Endothelial cell of umbilical vein (primary cell): Measurements from ENCODE around the gene GNAS.

Experiments used
- EZH2 ChIP-seq: IDR thresholded peaks from 2 replicates; pipeline ENCODE4 v1.6.1; 2012; ENCODE audit warnings: borderline replicate concordance, low read depth, mild to moderate bottlenecking, moderate library complexity, low read length, inconsistent platforms; ENCODE audit not compliant: severe bottlenecking
- JUN ChIP-seq: IDR thresholded peaks from 2 replicates; pipeline ENCODE4 v1.6.1; 2011; ENCODE audit warnings: borderline replicate concordance, low read depth; ENCODE audit not compliant: insufficient read length, insufficient read depth
- MYC ChIP-seq: IDR thresholded peaks from one replicate; pipeline ENCODE4 v1.6.1; 2011; ENCODE audit warnings: mild to moderate bottlenecking, low read depth, low read length
- POLR2A ChIP-seq: IDR thresholded peaks from 2 replicates; pipeline ENCODE4 v1.6.1; 2012; ENCODE audit warnings: low read depth, mild to moderate bottlenecking, control low read depth, low read length
- POLR2AphosphoS5 ChIP-seq: IDR thresholded peaks from 2 replicates; pipeline ENCODE4 v1.6.1; 2012; ENCODE audit warnings: low read depth, mild to moderate bottlenecking, control low read depth, low read length, moderate library complexity; ENCODE audit not compliant: insufficient read depth
- TF ChIP-seq, protein P1 (sequence below): IDR thresholded peaks from 2 replicates; pipeline ENCODE4 v1.6.1; 2011; ENCODE audit not compliant: insufficient read depth, insufficient read length
- TF ChIP-seq, protein P2 (sequence below), 2 donors: IDR thresholded peaks; 1 replicate in 1 of 2; 2 replicates in 1 of 2; pipeline ENCODE4 v1.5.1; 2011; ENCODE audit warnings: low read length in 2 of 2, mild to moderate bottlenecking in 2 of 2, moderate library complexity in 2 of 2, control low read depth in 1 of 2, inconsistent platforms in 1 of 2, low read depth in 1 of 2; ENCODE audit not compliant: insufficient read depth in 1 of 2; ENCODE audit errors: extremely low read depth in 1 of 2

DNA sequence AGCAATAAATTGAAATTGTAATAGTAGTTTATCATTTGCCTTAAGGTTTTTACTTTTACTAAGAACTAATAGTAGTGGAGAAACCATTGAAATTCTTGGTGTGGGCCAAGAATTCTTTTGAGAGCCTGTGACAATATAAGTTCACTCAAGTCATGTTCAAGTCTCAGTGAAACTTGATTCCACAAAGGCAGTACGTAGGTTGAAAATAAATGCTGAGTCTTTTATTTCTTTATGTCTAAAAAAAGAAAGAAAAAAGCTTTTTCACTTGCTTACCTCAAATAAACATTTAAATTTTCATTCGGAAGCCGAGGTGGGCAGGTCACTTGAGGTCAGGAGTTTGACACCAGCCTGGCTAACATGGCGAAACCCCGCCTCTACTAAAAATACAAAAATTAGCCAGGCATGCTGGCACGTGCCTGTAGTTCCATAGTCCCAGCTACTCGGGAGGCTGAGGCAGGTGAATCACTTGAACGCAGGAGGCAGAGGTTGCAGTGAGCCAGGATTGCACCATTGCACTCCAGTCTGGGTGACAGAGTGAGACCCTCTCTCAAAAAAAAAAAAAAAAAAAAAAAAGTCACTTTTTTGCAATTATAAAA, 70.7 kb downstream of the GNAS start:
- TF ChIP-seq, protein P1, sequence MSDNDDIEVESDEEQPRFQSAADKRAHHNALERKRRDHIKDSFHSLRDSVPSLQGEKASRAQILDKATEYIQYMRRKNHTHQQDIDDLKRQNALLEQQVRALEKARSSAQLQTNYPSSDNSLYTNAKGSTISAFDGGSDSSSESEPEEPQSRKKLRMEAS, result no peak
- TF ChIP-seq, protein P2, sequence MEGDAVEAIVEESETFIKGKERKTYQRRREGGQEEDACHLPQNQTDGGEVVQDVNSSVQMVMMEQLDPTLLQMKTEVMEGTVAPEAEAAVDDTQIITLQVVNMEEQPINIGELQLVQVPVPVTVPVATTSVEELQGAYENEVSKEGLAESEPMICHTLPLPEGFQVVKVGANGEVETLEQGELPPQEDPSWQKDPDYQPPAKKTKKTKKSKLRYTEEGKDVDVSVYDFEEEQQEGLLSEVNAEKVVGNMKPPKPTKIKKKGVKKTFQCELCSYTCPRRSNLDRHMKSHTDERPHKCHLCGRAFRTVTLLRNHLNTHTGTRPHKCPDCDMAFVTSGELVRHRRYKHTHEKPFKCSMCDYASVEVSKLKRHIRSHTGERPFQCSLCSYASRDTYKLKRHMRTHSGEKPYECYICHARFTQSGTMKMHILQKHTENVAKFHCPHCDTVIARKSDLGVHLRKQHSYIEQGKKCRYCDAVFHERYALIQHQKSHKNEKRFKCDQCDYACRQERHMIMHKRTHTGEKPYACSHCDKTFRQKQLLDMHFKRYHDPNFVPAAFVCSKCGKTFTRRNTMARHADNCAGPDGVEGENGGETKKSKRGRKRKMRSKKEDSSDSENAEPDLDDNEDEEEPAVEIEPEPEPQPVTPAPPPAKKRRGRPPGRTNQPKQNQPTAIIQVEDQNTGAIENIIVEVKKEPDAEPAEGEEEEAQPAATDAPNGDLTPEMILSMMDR (IDR thresholded peaks at IDR 0.05; ENCODE audit: extremely low read depth in 1 of 2, insufficient read depth in 1 of 2, low read depth in 1 of 2, low read length in 2 of 2), result no peak
- TF ChIP-seq POLR2A, result no peak
- TF ChIP-seq POLR2AphosphoS5, result no peak
- no peak for TF ChIP-seq MYC
- TF ChIP-seq EZH2, result no peak
- TF ChIP-seq JUN, result no peak
